K562 (cell line): ENCODE data around the gene PARP4. TPM values are rescaled to one million over a fixed set of nuclear protein-coding genes. Genes with fewer than 3 reads are reported as not detected.
"Not testable (repeated sequence)": the region's sequence is repeated elsewhere in the genome, so short reads cannot be mapped to it uniquely, and the experiment has no call there.

Experiments
- ATAC-seq: fragments of 200-7000 bp; cut with Tn5 transposase; 3 replicates; pipeline ENCODE4 v1.9.1; 2020; ENCODE audit warnings: moderate library complexity
- BruUV-seq: library from RNA; stranded (reverse); fragments of 400-500 nt; replicated peaks from 2 replicates; lab custom pipeline; 2021; lab: Mats Ljungman, UMichigan
- CTCF ChIA-PET: fragments of 300-600 bp; formaldehyde crosslinking; extraction: SDS; loops from one replicate; lab custom pipeline; 2021; ENCODE audit warnings: low intra/inter-chr PET ratio; lab: Yijun Ruan, JAX
- POLR2A ChIA-PET: fragments of 300-600, 350-650 bp; sonication (Branson Sonifier 250); formaldehyde crosslinking; extraction: SDS; loops from one replicate; lab custom pipeline; 2021; ENCODE audit warnings: antibody characterized with exemption, inconsistent platforms; lab: Yijun Ruan, JAX
- DNase-seq, 4 experiments: peaks; one replicate each; pipeline versions ENCODE4 v3.0.0 to v3.0.0-alpha.2; 2011 to 2018; ENCODE audit warnings: low spot score in 3 of 4, mixed read lengths in 3 of 4; ENCODE audit errors: extremely low read depth in 1 of 4
- FAIRE-seq: peaks from 2 replicates; lab custom pipeline; 2011; peaks lifted over from hg19 to GRCh38; lab: Jason Lieb, UNC
- H2AFZ ChIP-seq: 2 replicates; pipeline ENCODE4 v1.6.0; 2011; ENCODE audit warnings: low read depth, low read length, control low read depth, inconsistent platforms
- H3K27ac ChIP-seq: fragments of 200-600 bp; 3 replicates; pipeline ENCODE4 v1.8.0; 2011; ENCODE audit warnings: low read depth, mild to moderate bottlenecking, control low read depth, inconsistent platforms, low read length, moderate library complexity, mixed read lengths; ENCODE audit errors: extremely low read depth
- H3K27me3 ChIP-seq, 2 experiments: fragments of 300-600 bp in 1 of 2; 2 replicates in 1 of 2; 3 replicates in 1 of 2; pipeline versions ENCODE4 v1.6.0 to v1.8.0; 2011; ENCODE audit warnings: inconsistent platforms in 2 of 2, low read length in 2 of 2, mild to moderate bottlenecking in 1 of 2, mixed read lengths in 1 of 2, moderate library complexity in 1 of 2; ENCODE audit not compliant: control insufficient read depth in 2 of 2, insufficient read depth in 2 of 2
- H3K36me3 ChIP-seq: fragments of 300-600 bp; 3 replicates; pipeline ENCODE4 v1.8.0; 2011; ENCODE audit warnings: mild to moderate bottlenecking, low read length, inconsistent platforms; ENCODE audit not compliant: control insufficient read depth, insufficient read depth
- H3K4me1 ChIP-seq, 2 experiments: fragments of 200-600 bp in 1 of 2; replicated peaks in 1 of 2; 2 replicates in 1 of 2; 3 replicates in 1 of 2; pipeline versions ENCODE4 v1.5.1 to v1.8.0; 2011; ENCODE audit warnings: inconsistent platforms in 2 of 2, low read length in 2 of 2, mild to moderate bottlenecking in 1 of 2, mixed read lengths in 1 of 2, moderate library complexity in 1 of 2; ENCODE audit not compliant: control insufficient read depth in 2 of 2, insufficient read depth in 2 of 2
- H3K4me2 ChIP-seq: 2 replicates; pipeline ENCODE4 v1.6.1; 2011; ENCODE audit warnings: low read length, control low read depth, inconsistent platforms, mixed read lengths; ENCODE audit not compliant: insufficient read depth
- H3K4me3 ChIP-seq: fragments of 200-600 bp; sonication (generic), shearing (Covaris generic); 2 replicates; pipeline ENCODE4 v1.5.1; 2016; ENCODE audit warnings: control low read depth, inconsistent platforms
- H3K79me2 ChIP-seq: fragments of 200-600 bp; 3 replicates; pipeline ENCODE4 v1.8.0; 2011; ENCODE audit warnings: low read length, inconsistent platforms; ENCODE audit not compliant: control insufficient read depth, insufficient read depth
- H3K9ac ChIP-seq, 2 experiments: 2 replicates each; pipeline versions ENCODE4 v1.6.0 to v1.6.1; 2011; ENCODE audit warnings: low read depth in 2 of 2, low read length in 2 of 2, control low read depth in 1 of 2, inconsistent platforms in 1 of 2, mild to moderate bottlenecking in 1 of 2, mixed read lengths in 1 of 2; ENCODE audit not compliant: insufficient read depth in 1 of 2
- H3K9me1 ChIP-seq: one replicate; pipeline ENCODE4 v1.6.0; 2011; ENCODE audit warnings: inconsistent platforms, mild to moderate bottlenecking, low read length, moderate library complexity; ENCODE audit not compliant: control insufficient read depth, insufficient read depth
- H3K9me3 ChIP-seq: replicated peaks from 2 replicates; pipeline ENCODE4 v1.5.1; 2011; ENCODE audit warnings: low read depth, low read length, inconsistent platforms; ENCODE audit not compliant: control insufficient read depth, insufficient read depth
- H4K20me1 ChIP-seq: replicated peaks from 2 replicates; pipeline ENCODE4 v1.6.1; 2011; ENCODE audit warnings: low read length, inconsistent platforms, mixed read lengths; ENCODE audit not compliant: control insufficient read depth, insufficient read depth
- CAMTA2 ChIP-seq: fragments of 250-450 bp; sonication (Bioruptor Pico); conservative IDR thresholded peaks from 2 replicates; pipeline ENCODE4 v1.5.1; 2022
- CBFB ChIP-seq: sonication (generic); formaldehyde crosslinking; IDR thresholded peaks from 2 replicates; pipeline ENCODE4 v1.4.0; 2020; ENCODE audit warnings: mild to moderate bottlenecking, missing genetic modification reagents
- COPS2 ChIP-seq: fragments of 450-650 bp; conservative IDR thresholded peaks from 2 replicates; pipeline ENCODE4 v1.6.1; 2016; ENCODE audit warnings: mild to moderate bottlenecking, moderate library complexity
- DDX20 ChIP-seq: fragments of 450-650 bp; IDR thresholded peaks from 2 replicates; pipeline ENCODE4 v1.6.1; 2016; ENCODE audit warnings: missing genetic modification characterization, low read depth, mild to moderate bottlenecking, missing compliant biosample characterization, moderate library complexity
- HSF4 ChIP-seq: fragments of 250-450 bp; sonication (Bioruptor Pico); IDR thresholded peaks from 2 replicates; pipeline ENCODE4 v2.1.2; 2022; ENCODE audit warnings: mild to moderate bottlenecking, moderate library complexity, borderline replicate concordance
- NCOA6 ChIP-seq: fragments of 450-650 bp; IDR thresholded peaks from 2 replicates; pipeline ENCODE4 v1.6.1; 2017; ENCODE audit warnings: mild to moderate bottlenecking
- PRMT5 ChIP-seq: sonication (generic); formaldehyde crosslinking; IDR thresholded peaks from 2 replicates; pipeline ENCODE4 v1.5.0; 2020; ENCODE audit warnings: missing genetic modification reagents
- PYGO2 ChIP-seq: fragments of 450-650 bp; IDR thresholded peaks from 2 replicates; pipeline ENCODE4 v1.6.1; 2016; ENCODE audit warnings: mild to moderate bottlenecking, missing genetic modification characterization, moderate library complexity, missing compliant biosample characterization
- TFAM ChIP-seq: fragments of 250-450 bp; sonication (Bioruptor Pico); conservative IDR thresholded peaks from 2 replicates; pipeline ENCODE4 v1.5.0; 2021; ENCODE audit warnings: mild to moderate bottlenecking, moderate library complexity
- TFAP4 ChIP-seq: sonication (generic); formaldehyde crosslinking; IDR thresholded peaks from 2 replicates; pipeline ENCODE4 v1.8.0; 2022; ENCODE audit warnings: missing genetic modification reagents, mild to moderate bottlenecking, moderate library complexity, borderline replicate concordance
- THAP12 ChIP-seq: fragments of 250-450 bp; sonication (Bioruptor Pico); IDR thresholded peaks from 2 replicates; pipeline ENCODE4 v1.9.0; 2021; ENCODE audit warnings: mild to moderate bottlenecking, inconsistent platforms
- TRIM28 ChIP-seq: fragments of 450-650 bp; IDR thresholded peaks from 2 replicates; pipeline ENCODE4 v1.6.1; 2017
- XRCC3 ChIP-seq: fragments of 450-650 bp; IDR thresholded peaks from 2 replicates; pipeline ENCODE4 v1.6.1; 2017; ENCODE audit warnings: mild to moderate bottlenecking, moderate library complexity
- ZNF121 ChIP-seq: sonication (generic); formaldehyde crosslinking; conservative IDR thresholded peaks from 2 replicates; pipeline ENCODE4 v1.8.0; 2022; ENCODE audit warnings: missing genetic modification reagents
- ZNF274 ChIP-seq: IDR thresholded peaks from 2 replicates; pipeline ENCODE4 v1.6.1; 2011; ENCODE audit warnings: low read depth, mild to moderate bottlenecking, low read length, moderate library complexity, borderline replicate concordance
- WGBS: fragments of 100-300 bp; shearing (Covaris generic); methylation state at CpG from one replicate; pipeline ENCODE4 v1.1.6; 2016; ENCODE audit warnings: low coverage, mixed read lengths; ENCODE audit not compliant: insufficient coverage; ENCODE audit errors: missing lambda C conversion rate; 5-methylcytosine and 5-hydroxymethylcytosine counted together
- in situ Hi-C: fragments of 300-500 bp; cut with MboI; formaldehyde crosslinking; loops from 4 replicates; pipeline ENCODE4 v1.15.0; 2018; ENCODE audit warnings: inconsistent platforms, mixed read lengths
- intact Hi-C: fragments of 100-400 bp; cut with micrococcal nuclease; formaldehyde crosslinking; loops from 2 replicates; pipeline ENCODE4 v1.14.2; 2022
- polyA plus RNA-seq, 8 experiments: library from polyadenylated mRNA; depleted of rRNA in 4 of 8; stranded (reverse) in 5 of 8; unstranded in 3 of 8; fragments of >200 nt; fragmentation: Nextera tagmentation in 2 of 8; fragmentation: Illumina TruSeq in 1 of 8; extraction: Ambion mirVana in 2 of 8; extraction: Trizol in 1 of 8; gene quantifications; 2 replicates each; pipeline versions ENCODE4 v1.2.1 to v1.2.3, GENCODE V29; 2011 to 2014; ENCODE audit warnings: inconsistent platforms in 1 of 8, missing spikeins in 1 of 8
- total RNA-seq, 7 experiments: library from RNA; depleted of rRNA in 6 of 7; stranded (reverse); fragments of >200 nt in 6 of 7; fragmentation: Illumina TruSeq in 2 of 7; extraction: Trizol in 2 of 7; gene quantifications; 2 replicates each; pipeline versions ENCODE4 v1.2.1 to v1.2.3, GENCODE V29; 2011 to 2021; ENCODE audit warnings: low replicate concordance in 1 of 7

The PARP4 gene
- total and polyA plus RNA-seq, 9 of the 15 experiments (the other 6 are each of a cell fraction or from before 2014, with no cell fraction given): 6.3 to 26.3 (median 18.8) TPM

GRCh38 chr13:24486017-24486657 lies 26.4 kb downstream of the PARP4 start:
- intact Hi-C loops, H3K4me3 ChIP-seq, H3K4me2 ChIP-seq, H3K79me2 ChIP-seq, H3K27ac ChIP-seq, H2AFZ ChIP-seq, BruUV-seq, DNase-seq, H4K20me1 ChIP-seq, POLR2A ChIA-PET, H3K27me3 ChIP-seq, H3K9me3 ChIP-seq, H3K4me1 ChIP-seq, FAIRE-seq, in situ Hi-C loops, CTCF ChIA-PET, H3K9ac ChIP-seq, H3K9me1 ChIP-seq, ATAC-seq: not testable (repeated sequence)
- peaks cover 45% of the 10 kb centered on the region for H3K36me3 ChIP-seq
- 94% methylated on average over 3 of the region's 3 CpGs for WGBS

DNA sequence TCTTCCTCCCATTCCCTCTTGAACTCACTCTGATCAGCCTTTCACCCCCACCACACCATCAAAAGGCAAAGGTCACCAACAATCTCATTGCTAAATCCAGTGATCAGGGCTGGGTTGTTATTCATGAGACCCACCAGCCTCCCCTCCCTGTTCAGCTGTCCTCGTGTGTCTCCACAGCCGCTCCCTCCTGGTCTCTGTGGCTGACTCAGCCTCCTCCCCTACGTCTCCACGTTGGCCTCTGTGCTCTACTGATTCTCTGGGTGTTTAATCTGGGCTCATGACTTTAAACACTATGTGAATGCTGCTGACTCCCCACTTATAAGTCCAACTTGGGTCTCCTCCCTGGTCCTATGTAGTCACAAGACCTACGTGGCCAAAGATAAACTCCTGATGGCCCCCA lies 38.9 kb downstream of the PARP4 start:
- Histone ChIP-seq H3K4me1 (no peaks in the 10 kb centered on the region), H3K9ac (no peak overlapping the region), H3K4me3 (no peak overlapping the region), H3K9me3 (no peaks in the 10 kb centered on the region), H4K20me1 (no peaks in the 10 kb centered on the region), H3K27ac (no peak overlapping the region), H3K9me1 (no peaks in the 10 kb centered on the region), H2AFZ (no peak overlapping the region), H3K4me2 (no peak overlapping the region), H3K79me2 (no peaks in the 10 kb centered on the region), H3K27me3 (no peaks in the 10 kb centered on the region), H3K36me3 (peaks cover 39% of the 10 kb centered on the region; the same call in 2 of the 3 replicates)
- WGBS: 79% methylated on average over 5 of the region's 5 CpGs
- in situ Hi-C loops (no loop called here), intact Hi-C loops (no loop called here)
- FAIRE-seq (no peak), DNase-seq (no peak), ATAC-seq (no peak)
- POLR2A ChIA-PET: no interaction called here
- CTCF ChIA-PET: no interaction called here
- BruUV-seq: no TSS peak
- TF ChIP-seq CBFB (no peak), PRMT5 (no peak), TRIM28 (no peak), THAP12 (CRISPR knock-in tag) (no peak), COPS2 (no peak), CAMTA2 (no peak), TFAM (CRISPR knock-in tag) (no peak), DDX20 (tag) (no peak), ZNF121 (CRISPR knock-in tag) (no peak), TFAP4 (CRISPR knock-in tag) (no peak), HSF4 (CRISPR knock-in tag) (no peak), XRCC3 (no peak), ZNF274 (no peak), NCOA6 (no peak), PYGO2 (tag) (no peak)
